Medulla oblongata (tissue), 1 donor: ENCODE measurements around the gene CLMN.
A peak's percentile ranks its signal among the peaks of the same experiment; 100 is the strongest.

Source experiments
- DNase-seq: peaks from one replicate; pipeline ENCODE4 v3.0.0-alpha.2; 2015; ENCODE audit errors: extremely low spot score

The CLMN gene

DNA sequence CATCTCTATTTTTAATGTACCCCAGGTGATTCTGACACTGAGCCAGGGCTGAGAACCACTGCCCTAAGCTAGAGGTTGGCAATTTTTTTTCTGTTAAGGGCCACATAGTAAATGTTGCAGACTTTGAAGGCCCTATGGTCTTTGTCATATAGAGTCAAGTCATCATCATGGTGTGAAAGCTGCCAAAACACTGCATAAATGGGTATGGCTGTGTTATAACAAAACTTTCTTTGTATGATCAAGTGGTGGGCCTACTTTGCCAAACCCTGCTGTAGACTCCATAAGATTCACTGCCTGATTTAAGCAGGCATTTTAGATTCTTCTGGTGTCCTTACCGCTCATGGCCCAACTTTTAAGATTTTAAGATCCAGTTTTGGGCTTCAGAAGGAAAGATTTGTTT lies 76.8 kb downstream of the CLMN start:
- DNase-seq, result no peak

DNA sequence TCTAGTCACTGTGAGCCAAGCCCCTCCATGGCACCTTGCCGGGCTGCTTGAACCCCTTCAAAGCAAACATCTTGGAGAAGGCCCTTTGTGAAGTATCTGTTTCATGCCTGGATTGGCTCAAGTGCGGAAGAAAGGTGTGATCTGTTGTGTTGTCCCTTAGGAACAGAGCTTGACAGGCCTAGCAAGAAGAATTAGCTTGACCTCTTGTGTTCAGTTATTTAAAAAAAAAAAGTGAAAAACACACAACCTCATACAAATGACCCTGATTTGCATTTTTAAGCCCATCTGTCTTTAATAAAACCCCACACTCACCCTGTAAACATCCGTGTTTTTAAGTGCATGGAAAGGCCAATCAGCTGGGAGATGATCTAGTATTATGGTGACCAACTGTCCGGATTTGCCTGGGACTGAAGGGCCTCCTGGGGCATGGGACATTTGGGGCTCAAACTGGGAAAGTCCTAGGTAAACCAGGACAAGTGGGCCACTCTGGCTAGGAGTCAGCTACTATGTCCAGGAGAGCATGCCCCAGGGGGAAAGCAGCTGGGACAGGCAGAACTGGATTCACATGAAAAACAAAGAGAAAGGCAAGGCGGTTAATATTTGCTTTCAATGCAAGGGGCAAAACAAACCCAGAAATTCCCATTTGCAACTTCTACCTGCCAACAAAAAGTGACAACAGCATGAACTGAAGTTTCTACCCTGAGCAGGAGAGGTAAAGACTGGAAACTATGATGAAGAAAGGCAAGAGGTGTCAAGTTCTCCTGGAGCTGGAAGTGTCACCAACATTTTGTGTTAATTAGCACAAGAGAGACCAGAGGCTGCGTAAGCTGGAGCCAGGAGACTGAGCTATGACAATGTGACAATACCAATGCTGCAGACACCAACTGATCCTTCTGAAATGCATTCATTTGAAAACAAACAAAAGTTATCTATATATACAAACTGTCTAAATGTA lies 78.6 kb downstream of the CLMN start:
- no peak for DNase-seq

DNA sequence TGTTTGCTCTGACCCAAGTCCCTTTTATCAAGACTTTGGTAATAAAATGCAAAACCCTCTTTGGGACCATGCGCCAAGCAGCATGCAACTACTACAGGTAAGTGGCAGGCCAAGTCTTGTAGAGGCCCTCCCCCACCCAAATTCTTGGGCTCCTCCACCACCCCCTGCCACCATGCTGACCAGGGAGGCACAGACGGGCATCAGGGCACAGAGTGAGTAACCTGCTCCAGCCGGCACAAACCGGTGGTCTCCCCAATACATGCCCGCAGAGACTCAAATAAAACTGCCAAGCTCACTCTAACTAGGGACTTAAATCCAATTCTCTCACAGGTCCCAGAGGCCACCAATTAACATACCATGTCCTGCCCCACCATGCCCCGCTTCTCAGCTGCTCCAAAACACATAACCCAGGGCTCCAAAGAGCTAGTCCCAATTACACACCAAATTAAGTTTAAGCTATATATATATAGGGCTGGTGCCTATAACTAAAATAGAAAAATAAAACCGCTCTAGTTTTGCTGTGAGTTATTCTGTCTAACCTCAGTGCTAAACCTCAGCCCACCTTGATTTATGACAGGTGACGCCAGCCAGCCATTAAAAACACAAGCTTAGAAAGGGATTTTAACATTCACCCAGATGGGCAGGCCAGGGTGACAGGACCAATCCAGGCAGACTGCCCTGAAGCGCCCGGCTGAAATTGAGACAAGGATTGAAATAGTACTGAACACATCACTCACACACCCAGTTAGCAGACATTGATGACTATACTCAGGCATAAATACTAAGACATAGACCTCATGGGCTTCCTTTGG lies 81.0 kb downstream of the CLMN start:
- DNase-seq, result no peak

DNA sequence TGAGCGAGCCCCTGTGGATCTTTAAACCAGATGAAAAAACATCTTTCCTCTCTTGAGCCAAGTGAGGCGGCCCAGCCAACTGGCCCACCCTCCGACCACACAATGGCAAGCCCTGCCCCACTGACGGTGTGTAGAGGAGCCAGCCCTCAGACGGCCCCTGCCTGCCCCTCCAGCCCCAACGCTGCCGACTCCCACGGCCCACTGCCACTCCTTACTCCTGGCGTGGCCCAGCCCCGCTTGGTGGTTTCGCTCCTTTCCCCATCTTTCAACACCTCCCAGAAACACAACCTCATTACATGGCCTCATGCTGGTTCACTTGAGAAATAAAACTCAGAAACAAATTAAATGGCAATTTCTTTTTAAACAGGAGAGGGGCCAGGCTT lies 81.8 kb downstream of the CLMN start:
- DNase-seq, result no peak

DNA sequence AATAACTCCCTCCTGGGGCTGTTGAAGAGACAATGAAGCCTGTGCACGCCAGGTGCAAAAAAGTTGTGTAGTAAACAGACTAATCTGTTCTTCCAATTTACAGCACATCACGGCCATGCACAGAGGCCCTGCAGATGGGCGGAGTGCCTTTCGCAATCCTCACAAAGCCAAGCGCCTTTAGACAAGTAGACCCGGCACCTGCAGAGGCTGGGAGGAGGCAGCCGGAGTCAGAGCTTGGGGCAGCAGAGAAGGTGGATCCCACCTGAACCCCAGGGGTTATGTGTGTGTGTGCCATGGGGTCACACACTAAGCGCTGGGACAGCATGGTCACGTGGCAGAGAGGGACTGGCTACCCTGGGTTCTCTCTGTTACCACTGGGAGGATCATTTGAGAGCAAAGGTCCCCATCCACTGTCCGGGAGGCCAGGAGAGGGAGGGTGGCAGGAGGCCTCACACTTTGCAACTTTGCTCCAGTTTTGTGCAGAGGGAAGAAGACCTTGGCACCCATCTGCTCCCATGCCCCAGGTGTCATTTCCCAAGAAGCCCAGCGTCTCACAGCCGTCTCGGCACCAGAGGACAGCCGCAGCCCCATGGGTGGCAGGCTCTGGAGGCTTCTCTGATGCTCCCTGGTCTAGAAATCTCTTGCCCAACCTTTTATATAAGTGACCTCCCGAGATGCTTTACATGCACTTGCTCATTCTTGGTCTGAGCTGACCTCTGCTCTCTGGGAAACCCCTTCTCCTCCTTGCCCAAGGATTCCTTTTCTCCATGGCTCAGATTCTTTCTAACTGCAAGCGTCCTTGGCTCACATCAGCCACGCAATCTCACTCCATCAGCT lies 82.4 kb downstream of the CLMN start:
- DNase-seq, result no peak

DNA sequence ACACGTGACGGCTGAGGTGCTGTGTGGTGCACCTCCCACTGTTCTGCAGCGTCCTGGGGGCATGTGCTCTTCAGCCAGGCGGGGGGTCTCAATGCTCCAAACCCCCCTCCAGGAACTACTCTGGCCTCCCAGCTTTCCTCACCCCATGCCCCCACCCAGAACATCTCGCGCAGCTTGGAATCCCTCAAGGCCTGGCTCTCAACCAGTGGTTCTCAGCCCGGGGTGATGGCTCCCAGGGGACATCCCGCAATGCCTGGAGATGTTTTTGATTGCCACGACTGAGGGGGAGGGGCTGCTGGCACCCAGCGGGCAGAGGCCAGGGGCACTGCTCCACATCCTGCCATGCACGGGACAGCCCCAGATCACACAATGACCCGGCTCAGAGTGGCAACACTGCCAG lies 83.5 kb downstream of the CLMN start:
- DNase-seq, result no peak

DNA sequence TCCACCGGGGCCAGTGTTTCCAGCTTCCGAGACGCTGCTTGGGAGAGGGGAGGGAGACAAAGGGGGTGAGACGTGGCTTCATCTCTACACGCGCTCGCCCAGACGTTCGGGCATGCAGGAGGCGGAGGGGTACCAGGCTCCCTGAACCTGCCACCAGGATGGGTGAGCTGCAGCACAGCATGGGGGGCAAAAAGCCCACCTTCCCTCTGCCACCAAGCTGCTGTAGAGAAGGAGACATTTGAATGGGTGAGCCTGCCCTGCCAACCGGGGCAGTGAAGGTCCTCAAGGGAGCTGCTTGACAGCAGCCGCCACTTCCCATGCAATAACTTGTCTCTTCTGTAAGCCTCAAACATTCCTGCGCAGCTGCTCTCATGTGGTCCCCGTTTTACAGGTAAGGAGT lies 83.9 kb downstream of the CLMN start:
- DNase-seq, result no peak

DNA sequence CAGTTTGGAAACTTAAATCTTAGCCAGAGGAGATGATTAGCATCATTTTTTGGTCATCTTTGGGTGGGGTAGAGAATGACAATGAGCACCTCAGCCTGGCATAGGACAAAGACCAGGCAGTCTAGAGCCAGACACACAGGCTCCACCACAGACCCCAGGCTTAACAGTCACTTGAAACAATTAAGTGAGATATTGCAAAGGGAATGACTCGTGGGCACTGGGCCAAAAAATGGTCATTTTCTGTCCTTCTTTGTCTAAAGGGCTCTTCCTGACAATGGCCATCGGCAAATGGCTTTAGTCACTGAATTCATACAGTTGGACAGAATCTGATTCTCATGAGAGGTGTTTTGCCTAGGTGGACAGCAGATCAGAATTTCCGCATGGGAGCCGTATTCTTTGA lies 84.4 kb downstream of the CLMN start:
- no peak for DNase-seq

DNA sequence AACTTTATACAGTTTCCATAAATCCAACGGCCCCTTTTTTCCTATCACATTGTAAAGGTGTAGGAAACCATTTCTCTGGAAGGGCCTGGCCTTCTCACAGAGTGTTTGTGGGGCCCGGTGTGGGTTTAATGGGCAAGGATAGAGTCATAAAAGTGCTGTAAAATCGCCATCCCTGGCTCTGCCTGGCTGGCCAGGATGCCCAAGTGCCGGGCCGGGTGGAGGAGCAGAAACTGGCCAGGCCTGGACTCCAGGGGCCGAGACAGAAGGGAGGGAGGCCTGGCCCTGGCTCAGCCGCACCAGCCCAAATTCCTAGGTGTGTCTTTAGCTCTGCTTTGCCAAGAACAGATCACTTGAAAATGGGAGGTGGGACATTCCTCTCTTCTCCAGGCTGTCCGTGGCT lies 85.3 kb downstream of the CLMN start:
- DNase-seq, result no peak

DNA sequence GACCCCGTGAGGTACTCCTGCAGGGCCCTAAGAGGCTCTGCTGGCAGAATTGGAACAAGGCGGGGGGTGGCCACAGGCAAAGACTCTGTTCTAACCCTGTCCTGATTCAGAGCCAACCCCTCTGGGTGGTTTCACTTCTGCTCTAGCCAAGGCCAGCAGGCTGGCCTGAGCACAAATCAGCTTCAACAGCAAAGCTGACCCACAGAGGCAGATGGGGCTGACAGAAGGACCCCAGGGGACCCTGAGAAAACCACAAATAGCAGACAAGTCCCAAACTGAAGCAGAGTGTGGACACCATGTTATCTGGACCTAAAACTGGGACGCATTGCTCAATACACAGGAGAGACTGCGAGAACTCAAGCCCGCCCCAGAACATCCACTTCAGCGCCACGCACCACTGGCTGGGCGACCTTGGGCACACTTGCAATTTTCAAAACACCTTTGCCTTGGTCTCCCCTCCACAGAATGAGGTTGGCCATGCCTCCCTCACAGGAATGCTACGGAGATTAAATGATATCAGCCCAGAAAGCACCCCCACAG lies 85.9 kb downstream of the CLMN start:
- peak; percentile 56 for DNase-seq

DNA sequence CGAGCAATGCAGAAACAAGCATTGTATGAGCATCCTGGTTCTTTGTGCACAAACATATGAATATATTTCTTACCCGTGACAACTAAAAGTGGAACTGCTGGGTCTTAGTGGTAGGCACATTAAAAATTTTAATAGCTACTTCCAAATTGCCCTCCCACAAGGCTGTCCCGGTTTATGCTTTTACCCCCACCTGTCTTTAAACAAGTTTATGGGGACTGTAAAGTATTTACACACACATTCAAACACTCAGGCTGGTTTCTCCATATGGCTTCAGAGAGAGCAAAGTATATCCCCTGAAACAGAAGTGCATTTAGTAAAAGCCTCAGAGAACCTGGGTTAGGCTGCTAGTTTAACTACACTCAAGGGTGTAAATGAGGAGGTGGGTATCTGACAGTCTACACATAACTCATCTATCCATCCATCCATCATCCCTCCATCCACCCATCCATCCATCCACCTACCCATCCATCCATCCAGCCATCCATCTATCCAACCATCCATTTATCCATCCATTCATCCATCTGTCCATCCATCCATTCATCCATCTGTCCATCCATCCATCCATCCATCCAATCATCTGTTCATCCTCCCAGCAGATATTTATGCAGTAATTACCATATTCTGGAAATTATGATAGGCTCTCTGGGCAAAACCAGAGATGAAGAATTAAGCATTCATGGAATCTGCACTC lies 86.7 kb downstream of the CLMN start:
- no peak for DNase-seq

DNA sequence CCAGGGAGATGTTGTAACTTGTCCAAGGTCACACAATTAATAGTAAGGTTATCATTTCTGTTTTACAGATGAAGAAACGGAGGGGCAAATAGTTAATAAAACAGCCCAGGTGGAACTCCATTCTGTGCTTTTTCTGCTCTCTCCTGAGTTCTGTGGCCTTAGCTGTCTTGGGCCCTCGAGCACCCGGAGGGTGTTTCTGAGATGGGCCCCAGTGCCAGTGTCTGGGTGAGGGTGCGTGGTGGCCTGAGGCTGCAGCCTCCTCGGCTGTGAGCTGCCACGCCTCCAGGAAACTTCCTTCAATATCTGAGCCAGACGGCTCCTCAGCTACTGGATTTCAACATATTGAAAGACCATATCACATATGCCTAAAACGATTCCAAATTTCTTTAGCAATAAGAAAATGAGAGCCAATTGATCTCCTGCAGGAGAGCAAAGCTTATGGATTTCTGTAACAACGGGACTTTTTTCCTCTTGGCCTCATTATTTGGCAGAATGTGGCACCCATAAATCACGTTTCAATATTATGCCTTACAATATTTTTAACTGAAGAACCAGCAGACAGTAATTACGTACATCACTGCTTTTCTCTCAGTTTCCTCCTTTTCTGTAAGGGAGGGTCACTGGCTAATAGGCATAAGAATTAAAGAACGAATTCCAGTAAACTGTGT lies 87.6 kb downstream of the CLMN start:
- no peak for DNase-seq

DNA sequence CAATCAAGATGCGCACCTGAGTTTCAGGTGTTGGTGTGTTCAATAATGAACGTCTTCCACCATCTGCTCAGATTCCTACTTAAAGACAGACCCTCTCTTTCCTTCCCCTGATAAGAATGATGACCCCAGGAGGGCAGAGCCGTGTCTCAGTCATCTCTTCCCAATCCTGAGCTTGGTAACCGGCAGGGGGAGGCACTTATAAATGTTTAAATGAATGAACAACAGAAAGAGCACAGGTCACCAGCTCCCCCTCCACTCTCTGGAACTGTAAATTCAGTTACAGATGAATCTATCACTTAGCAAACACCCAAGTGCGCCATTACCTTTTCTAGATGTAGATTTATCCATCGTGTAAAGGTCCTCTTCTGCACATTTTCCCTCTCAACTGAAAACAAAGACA lies 90.0 kb downstream of the CLMN start:
- no peak for DNase-seq

DNA sequence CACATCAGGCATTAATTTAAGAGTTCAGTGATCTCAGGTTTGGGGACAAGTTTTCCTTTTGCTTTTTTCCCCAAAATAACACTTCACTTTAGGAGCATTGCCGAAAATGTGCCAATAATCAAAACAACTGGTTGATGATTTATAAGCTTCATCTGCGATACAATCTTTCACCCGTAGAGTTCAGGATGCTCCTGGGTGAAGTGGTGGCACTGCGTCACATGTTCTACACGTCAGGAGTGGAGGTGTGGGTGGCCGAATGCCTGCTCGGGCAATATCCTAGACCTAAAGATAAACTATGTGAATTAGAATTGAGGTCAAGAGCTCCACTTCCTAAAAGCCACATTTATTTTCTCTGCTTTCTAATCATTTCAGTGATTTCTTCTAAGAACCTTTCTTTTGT lies 91.5 kb downstream of the CLMN start:
- no peak for DNase-seq

DNA sequence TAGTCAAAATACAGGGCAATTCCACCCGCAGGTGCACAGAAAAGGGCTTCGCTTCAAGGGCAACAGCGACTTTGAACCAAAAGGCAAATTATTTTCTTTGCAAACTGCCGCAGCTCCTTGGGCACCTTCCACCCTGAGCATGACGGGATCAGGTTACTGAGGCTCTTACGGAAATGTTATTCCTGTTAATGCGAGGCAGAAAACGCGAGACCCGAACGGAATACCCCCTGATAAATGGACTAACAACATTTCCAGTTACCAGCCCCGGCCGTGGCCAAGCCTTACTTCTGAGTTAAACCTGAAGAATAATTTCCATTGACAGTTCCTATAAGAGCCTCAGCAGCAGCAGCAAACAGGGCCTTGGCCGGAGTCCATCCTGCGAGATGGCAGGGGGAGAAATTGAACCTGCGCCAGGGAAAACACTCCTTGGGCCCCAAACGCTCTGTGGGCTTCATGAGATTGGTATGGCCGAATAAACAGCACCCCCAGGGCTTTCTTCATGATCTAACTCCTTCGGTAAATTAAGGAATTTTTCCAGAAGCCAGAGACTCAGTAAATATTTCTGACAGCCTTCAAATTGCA lies 92.3 kb downstream of the CLMN start:
- no peak for DNase-seq

DNA sequence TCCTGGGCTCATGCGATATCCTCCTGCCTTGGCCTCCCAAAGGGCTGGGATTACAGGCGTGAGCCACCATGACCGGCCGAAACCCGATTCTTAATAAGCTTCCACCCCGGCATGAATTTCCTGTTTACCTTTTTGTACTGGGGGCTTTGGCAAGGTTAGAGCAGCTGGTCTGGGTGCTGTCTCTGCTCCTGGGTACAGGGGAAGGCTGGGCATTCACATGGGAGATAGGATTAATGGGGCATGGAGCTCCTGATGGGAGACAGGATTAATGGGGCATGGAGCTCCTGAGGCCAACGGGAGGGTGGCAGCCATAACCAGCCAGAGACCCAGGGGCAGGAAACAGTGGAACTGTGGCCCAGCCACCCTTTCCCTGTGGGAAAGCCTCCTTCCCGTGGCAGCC lies 92.9 kb downstream of the CLMN start:
- no peak for DNase-seq

DNA sequence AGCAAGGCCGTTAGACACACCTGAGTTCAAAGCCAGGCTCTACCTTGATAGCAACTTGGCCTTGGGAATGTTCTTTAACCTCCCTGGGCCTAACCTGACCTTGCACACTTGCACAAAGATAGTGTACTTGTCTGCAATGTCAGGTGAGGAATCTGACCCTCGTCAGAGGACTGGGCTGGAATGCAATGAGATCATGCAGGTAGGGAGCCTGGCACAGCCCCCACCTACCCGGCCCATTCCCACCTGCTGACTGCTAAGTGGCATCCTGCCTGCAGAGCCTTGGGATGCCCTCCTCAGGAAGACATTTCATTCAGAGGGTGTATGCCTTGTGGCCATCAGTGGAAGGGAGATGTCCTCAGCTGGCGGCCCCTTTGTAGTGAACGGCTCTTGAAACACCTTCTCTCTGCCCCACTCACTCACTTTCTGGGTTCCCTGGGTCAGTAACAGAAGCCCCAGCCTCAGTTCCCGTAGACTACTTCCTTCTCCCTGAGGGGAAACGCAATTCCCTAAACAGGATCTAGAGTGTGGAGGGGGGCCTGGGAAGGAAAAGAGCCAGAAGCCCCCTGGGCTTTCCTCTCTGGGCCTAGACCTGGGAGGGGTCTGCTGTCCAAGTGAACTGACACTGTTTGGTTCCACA lies 94.3 kb downstream of the CLMN start:
- DNase-seq, result no peak

DNA sequence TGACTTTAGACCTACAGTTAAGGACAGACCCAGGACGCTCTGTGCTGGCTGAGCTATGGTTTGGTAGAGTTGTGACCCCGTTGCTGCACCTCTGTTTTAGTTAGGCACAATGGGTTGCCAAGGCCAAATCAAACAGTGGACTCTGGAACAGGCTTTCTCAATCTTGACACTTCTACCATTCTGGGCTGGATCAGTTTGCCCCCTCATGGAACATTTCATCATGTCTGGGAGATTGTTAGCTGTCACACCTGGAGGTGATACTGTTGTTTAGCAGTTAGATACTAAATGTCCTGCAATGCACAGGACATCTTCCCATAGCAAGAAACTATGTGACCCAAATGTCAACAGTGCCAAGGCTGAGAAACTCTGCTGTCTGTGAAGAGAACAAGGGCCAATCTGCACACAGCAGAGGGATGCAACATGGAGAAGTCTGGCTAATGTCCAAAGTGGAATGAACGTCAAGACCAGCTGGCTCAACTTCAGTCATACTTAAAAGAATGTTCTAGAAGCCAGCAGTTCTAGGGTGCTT lies 96.8 kb downstream of the CLMN start:
- peak; percentile 42 for DNase-seq

DNA sequence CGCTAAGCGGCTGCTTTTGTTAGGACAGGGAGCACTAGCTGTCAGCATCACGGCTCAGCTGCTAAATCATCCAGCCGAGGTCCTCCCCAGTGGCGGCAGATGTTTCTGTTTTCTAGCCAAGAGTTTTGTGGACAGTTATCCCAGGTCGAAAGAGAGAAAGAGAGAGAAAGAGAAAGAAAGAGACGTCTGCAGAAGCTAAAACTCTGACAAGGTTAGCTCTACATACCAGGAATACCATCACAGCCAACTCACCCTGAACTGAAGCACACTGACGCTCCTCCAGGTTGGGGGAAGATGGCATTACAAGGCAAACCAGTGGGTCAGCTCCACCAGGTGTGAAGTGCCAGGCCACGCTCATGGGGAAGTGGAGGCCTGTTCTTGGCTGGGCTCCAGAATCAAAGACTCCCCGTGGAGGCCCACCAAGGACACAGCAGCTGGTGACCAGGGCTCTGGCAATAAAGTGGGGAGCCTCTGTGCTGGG lies 97.5 kb downstream of the CLMN start:
- no peak for DNase-seq
